T-helper 2 cell treated with Interferon-gamma antibody and Interleukin-4, amounts not matched to agents 100 ng/mL and 5 ng/mL, for 36 hours (primary cell): Measurements from ENCODE around the gene SRPX. TPM values are rescaled to one million over a fixed set of nuclear protein-coding genes. Genes with fewer than 3 reads are reported as not detected.

Source experiments
- total RNA-seq: library from RNA; stranded (reverse); gene quantifications from 2 replicates; pipeline ENCODE4 v1.2.3, GENCODE V29; 2022

SRPX gene
- total RNA-seq, 1 donor from 2014 or later = 0.09 TPM

Other genes starting within 250 kb of the SRPX start
- gene SYTL5, start 214.3 kb downstream of the SRPX start, total RNA-seq = not detected in 2 replicates
- 5.7 and 6.0 TPM in 2 replicates for gene RPGR, start 106.6 kb upstream of the SRPX start, total RNA-seq
- not detected in 2 replicates for gene OTC, start 131.7 kb upstream of the SRPX start, total RNA-seq